MM.1S (cell line): Measurements from ENCODE around the gene SFI1.

Experiments
- DNase-seq: peaks from one replicate; pipeline ENCODE4 v3.0.0-alpha.2; 2015
- H2AFZ ChIP-seq: fragments of 300-600 bp; sonication (generic); 2 replicates; pipeline ENCODE4 v1.6.0; 2016; ENCODE audit warnings: antibody characterized with exemption, low read length
- H3F3A ChIP-seq: fragments of 300-600 bp; sonication (generic); 2 replicates; pipeline ENCODE4 v1.6.1; 2016; ENCODE audit warnings: mild to moderate bottlenecking, antibody characterized with exemption, low read length, moderate library complexity, mixed read lengths; ENCODE audit not compliant: insufficient read depth
- H3K27ac ChIP-seq: fragments of 300-600 bp; sonication (generic); 2 replicates; pipeline ENCODE4 v1.5.1; 2016; ENCODE audit warnings: mild to moderate bottlenecking, low read length
- H3K27me3 ChIP-seq: fragments of 300-600 bp; sonication (generic); replicated peaks from 2 replicates; pipeline ENCODE4 v1.6.0; 2016; ENCODE audit warnings: low read length; ENCODE audit not compliant: insufficient read depth
- H3K36me3 ChIP-seq: fragments of 300-600 bp; sonication (generic); replicated peaks from 2 replicates; pipeline ENCODE4 v1.6.1; 2016; ENCODE audit warnings: mild to moderate bottlenecking, low read length, mixed read lengths; ENCODE audit not compliant: insufficient read depth
- H3K4me1 ChIP-seq: fragments of 300-600 bp; sonication (generic); 2 replicates; pipeline ENCODE4 v1.6.1; 2016; ENCODE audit warnings: low read length, mixed read lengths
- H3K4me2 ChIP-seq: fragments of 300-600 bp; sonication (generic); 2 replicates; pipeline ENCODE4 v1.6.0; 2016; ENCODE audit warnings: low read depth, low read length
- H3K4me3 ChIP-seq: fragments of 300-600 bp; sonication (generic); 2 replicates; pipeline ENCODE4 v1.5.1; 2016; ENCODE audit warnings: low read length, mixed read lengths
- H3K79me2 ChIP-seq: fragments of 300-600 bp; sonication (generic); 2 replicates; pipeline ENCODE4 v1.6.1; 2016; ENCODE audit warnings: mixed run types, low read length, mixed read lengths
- H3K9ac ChIP-seq: fragments of 300-600 bp; sonication (generic); 2 replicates; pipeline ENCODE4 v1.6.1; 2016; ENCODE audit warnings: low read length, mixed read lengths
- H3K9me2 ChIP-seq: fragments of 300-600 bp; sonication (generic); replicated peaks from 2 replicates; pipeline ENCODE4 v1.6.1; 2016; ENCODE audit warnings: mild to moderate bottlenecking, low read length, mixed read lengths; ENCODE audit not compliant: insufficient read depth
- H3K9me3 ChIP-seq: fragments of 300-600 bp; sonication (generic); replicated peaks from 2 replicates; pipeline ENCODE4 v1.6.1; 2016; ENCODE audit warnings: mild to moderate bottlenecking, low read length, mixed read lengths; ENCODE audit not compliant: insufficient read depth
- H4K20me1 ChIP-seq: fragments of 300-600 bp; sonication (generic); 2 replicates; pipeline ENCODE4 v1.6.1; 2016; ENCODE audit warnings: mild to moderate bottlenecking, low read length, moderate library complexity, mixed read lengths; ENCODE audit not compliant: insufficient read depth
- EZH2 ChIP-seq: fragments of 300-600 bp; sonication (generic); optimal IDR thresholded peaks from 2 replicates; pipeline ENCODE3; 2017; ENCODE audit warnings: low read depth, mild to moderate bottlenecking, antibody characterized with exemption, low read length, mixed read lengths
- EZH2phosphoT487 ChIP-seq: fragments of 300-600 bp; sonication (generic); IDR thresholded peaks from 2 replicates; pipeline ENCODE4 v1.6.1; 2018; ENCODE audit warnings: antibody characterized with exemption, low read length
- TF ChIP-seq, protein P1 (sequence below): fragments of 300-600 bp; sonication (generic); IDR thresholded peaks from 2 replicates; pipeline ENCODE4 v1.5.1; 2016; ENCODE audit warnings: antibody characterized with exemption, low read length, mixed read lengths

SFI1 gene

DNA sequence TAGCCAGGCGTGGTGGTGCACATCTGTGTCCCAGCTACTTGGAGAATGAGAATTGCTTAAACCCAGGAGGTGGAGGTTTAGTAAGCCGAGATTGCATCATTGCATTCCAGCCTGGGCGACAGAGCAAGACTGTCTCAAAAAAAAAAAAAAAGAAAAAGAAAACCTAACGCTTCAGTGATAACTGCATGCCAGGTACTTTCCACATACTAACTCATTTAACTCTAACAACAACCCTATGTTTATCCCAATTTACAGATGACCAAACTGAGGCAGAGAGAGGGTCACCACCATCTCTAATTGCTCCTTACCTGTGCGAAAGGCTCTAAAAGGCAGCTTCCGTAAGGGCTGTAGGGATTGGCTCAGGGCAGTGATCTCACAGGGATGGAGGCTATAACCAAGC lies 154.1 kb downstream of the SFI1 start:
- no peak for DNase-seq
- 0 out of 2 replicates have a peak, but pooled peaks cover 3% of the 10 kb centered on the region for H3F3A ChIP-seq
- no peaks in the 10 kb centered on the region for H3K27me3 ChIP-seq
- no peak overlapping the region for H3K4me2 ChIP-seq
- H3K9me3 ChIP-seq: no peaks in the 10 kb centered on the region
- H3K9ac ChIP-seq: no peak overlapping the region
- no peaks in the 10 kb centered on the region for H4K20me1 ChIP-seq
- no peak overlapping the region for H3K27ac ChIP-seq
- peaks cover 66% of the 10 kb centered on the region for H3K79me2 ChIP-seq
- H3K4me1 ChIP-seq: 0 out of 2 replicates have a peak, but pooled peaks cover 9% of the 10 kb centered on the region
- H3K9me2 ChIP-seq: no peaks in the 10 kb centered on the region
- H3K36me3 ChIP-seq: 0 out of 2 replicates have a peak, but pooled peaks cover 3% of the 10 kb centered on the region
- no peak overlapping the region for H3K4me3 ChIP-seq
- no peak for TF ChIP-seq EZH2
- no peak for TF ChIP-seq EZH2phosphoT487
- TF ChIP-seq, protein P1, sequence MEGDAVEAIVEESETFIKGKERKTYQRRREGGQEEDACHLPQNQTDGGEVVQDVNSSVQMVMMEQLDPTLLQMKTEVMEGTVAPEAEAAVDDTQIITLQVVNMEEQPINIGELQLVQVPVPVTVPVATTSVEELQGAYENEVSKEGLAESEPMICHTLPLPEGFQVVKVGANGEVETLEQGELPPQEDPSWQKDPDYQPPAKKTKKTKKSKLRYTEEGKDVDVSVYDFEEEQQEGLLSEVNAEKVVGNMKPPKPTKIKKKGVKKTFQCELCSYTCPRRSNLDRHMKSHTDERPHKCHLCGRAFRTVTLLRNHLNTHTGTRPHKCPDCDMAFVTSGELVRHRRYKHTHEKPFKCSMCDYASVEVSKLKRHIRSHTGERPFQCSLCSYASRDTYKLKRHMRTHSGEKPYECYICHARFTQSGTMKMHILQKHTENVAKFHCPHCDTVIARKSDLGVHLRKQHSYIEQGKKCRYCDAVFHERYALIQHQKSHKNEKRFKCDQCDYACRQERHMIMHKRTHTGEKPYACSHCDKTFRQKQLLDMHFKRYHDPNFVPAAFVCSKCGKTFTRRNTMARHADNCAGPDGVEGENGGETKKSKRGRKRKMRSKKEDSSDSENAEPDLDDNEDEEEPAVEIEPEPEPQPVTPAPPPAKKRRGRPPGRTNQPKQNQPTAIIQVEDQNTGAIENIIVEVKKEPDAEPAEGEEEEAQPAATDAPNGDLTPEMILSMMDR: no peak
- no peak overlapping the region for H2AFZ ChIP-seq

DNA sequence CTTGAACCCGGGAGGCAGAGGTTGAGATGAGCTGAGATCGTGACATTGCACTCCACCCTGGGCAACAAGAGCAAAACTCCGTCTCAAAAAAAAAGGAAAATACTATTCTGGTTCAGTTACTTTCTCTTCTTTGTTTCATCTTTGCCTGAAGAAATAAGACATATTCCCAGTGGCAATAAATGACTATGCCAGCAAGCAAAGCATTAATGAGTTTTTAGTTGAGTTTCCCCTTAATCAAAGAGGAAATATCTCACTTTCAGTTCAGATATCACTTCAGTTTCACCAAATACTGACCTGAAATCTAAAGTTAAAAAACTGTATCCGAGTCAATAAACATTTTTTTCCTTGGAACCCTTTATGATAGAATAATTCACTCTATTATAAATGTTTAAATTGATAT lies 155.3 kb downstream of the SFI1 start:
- no peaks in the 10 kb centered on the region for H3K27me3 ChIP-seq
- no peaks in the 10 kb centered on the region for H3K9me3 ChIP-seq
- 0 out of 2 replicates have a peak overlapping the region, but pooled peaks have one; percentile 0 for H3K4me2 ChIP-seq
- 0 out of 2 replicates have a peak, but pooled peaks cover 9% of the 10 kb centered on the region for H3K4me1 ChIP-seq
- H3K4me3 ChIP-seq: no peak overlapping the region
- no peak overlapping the region for H2AFZ ChIP-seq
- H3K79me2 ChIP-seq: peaks cover 74% of the 10 kb centered on the region
- H3K27ac ChIP-seq: no peak overlapping the region
- 0 out of 2 replicates have a peak, but pooled peaks cover 3% of the 10 kb centered on the region for H3K36me3 ChIP-seq
- DNase-seq: no peak
- TF ChIP-seq EZH2: no peak
- no peaks in the 10 kb centered on the region for H3K9me2 ChIP-seq
- 0 out of 2 replicates have a peak, but pooled peaks cover 3% of the 10 kb centered on the region for H3F3A ChIP-seq
- no peaks in the 10 kb centered on the region for H4K20me1 ChIP-seq
- no peak overlapping the region for H3K9ac ChIP-seq

DNA sequence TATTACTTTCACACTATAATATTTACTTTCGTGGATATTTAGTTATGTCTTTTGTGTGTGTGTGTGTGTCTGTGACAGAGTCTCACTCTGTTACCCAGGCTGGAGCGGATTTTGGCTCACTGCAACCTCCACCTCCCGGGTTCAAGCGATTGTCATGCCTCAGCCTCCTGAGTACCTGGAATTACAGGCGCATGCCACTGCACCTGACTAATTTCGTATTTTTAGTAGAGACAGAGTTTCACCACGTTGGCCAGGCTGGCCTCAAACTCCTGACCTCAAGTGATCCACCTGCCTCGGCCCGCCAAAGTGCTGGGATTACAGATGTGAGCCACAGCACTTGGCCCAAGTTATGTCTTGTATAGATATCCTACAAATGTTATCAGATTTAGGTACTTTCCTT lies 155.8 kb downstream of the SFI1 start:
- H3K9ac ChIP-seq: no peak overlapping the region
- TF ChIP-seq, protein P1: no peak
- TF ChIP-seq EZH2 (no peak), EZH2phosphoT487 (no peak)
- H2AFZ ChIP-seq: no peak overlapping the region
- DNase-seq: no peak
- H3K4me3 ChIP-seq: no peak overlapping the region
- H3K79me2 ChIP-seq: peaks cover 78% of the 10 kb centered on the region
- H3K9me3 ChIP-seq: no peaks in the 10 kb centered on the region
- 0 out of 2 replicates have a peak, but pooled peaks cover 3% of the 10 kb centered on the region for H3K36me3 ChIP-seq
- H3F3A ChIP-seq: 0 out of 2 replicates have a peak, but pooled peaks cover 3% of the 10 kb centered on the region
- H3K27me3 ChIP-seq: no peaks in the 10 kb centered on the region
- H3K27ac ChIP-seq: no peak overlapping the region
- H3K4me2 ChIP-seq: 0 out of 2 replicates have a peak overlapping the region, but pooled peaks have one; percentile 0
- no peaks in the 10 kb centered on the region for H4K20me1 ChIP-seq
- H3K4me1 ChIP-seq: 0 out of 2 replicates have a peak, but pooled peaks cover 9% of the 10 kb centered on the region
- H3K9me2 ChIP-seq: no peaks in the 10 kb centered on the region

DNA sequence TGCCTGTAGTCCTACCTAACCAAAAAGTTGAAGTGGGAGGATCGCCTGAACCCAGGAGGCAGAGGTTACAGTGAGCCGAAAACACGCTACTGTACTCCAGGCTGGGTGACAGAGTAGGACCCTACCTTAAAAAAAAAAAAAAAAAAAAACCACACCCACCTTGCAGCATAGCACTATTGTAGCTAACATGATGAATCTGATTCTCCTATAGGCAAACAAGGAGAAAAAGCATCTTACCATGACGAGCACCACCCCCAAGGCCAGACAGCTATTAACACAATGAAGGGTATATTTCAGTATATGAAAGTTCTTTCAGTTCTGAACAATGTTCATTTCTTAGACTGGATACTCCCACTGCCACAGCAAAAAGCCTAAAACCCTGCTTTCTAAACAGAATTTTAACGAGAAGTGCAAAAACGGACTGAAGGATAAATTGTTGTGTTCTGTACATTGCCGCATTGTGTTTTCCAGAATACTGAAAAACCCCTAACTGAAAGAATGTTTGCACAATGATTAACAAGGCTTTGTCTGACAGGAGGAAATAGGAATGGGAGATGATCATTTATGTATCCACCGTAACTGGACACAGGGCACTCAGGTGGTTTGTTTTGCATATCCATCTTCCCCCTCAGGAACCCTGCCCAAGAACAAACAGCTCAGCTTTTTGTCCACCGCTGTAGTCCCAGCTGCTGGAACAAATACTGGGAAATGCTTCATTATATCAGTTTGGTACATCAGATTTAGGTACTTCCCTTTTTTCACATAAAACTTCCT lies 156.8 kb downstream of the SFI1 start:
- Histone ChIP-seq H3K79me2 (peaks cover 87% of the 10 kb centered on the region), H3K27ac (no peak overlapping the region)

More for the DNA sequence above, 156.8 kb downstream of the SFI1 start:
- Histone ChIP-seq H3K36me3 (0 out of 2 replicates have a peak, but pooled peaks cover 3% of the 10 kb centered on the region), H3K4me3 (no peak overlapping the region), H3F3A (0 out of 2 replicates have a peak, but pooled peaks cover 3% of the 10 kb centered on the region), H3K4me1 (0 out of 2 replicates have a peak, but pooled peaks cover 9% of the 10 kb centered on the region), H2AFZ (no peak overlapping the region), H3K9ac (no peak overlapping the region), H3K27me3 (no peaks in the 10 kb centered on the region), H3K4me2 (no peak overlapping the region), H3K9me3 (no peaks in the 10 kb centered on the region), H3K9me2 (no peaks in the 10 kb centered on the region), H4K20me1 (0 out of 2 replicates have a peak, but pooled peaks cover 1% of the 10 kb centered on the region)
- no peak for TF ChIP-seq EZH2
- no peak for TF ChIP-seq EZH2phosphoT487
- TF ChIP-seq, protein P1: no peak
- no peak for DNase-seq
